ENCODE data around the gene ATP6AP2. TPM values are rescaled to one million over a fixed set of nuclear protein-coding genes. Genes with fewer than 3 reads are reported as not detected.

ATP6AP2 gene
- total and polyA plus RNA-seq, 2 of the 4 experiments (the other 2 are of a cell fraction), result 76.2 to 175 TPM

DNA sequence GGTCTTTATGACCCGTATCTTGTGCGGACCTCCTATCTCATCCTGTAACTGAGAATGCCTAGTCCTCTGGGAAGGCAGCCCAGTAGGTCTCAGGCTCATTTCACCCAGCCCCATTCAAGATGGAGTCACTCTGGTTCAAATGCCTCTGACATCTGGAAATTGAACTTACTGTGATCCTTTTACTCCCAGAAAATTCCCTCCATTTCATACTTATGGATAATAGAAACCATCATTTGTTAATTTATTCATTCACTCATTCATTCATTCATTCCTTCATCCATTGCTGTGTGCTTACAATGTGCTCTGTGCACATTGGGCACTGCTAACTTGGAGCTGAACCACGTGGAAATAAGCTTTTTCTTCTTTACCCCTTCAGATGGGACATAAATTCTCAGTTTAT, 9.2 kb upstream of the ATP6AP2 start:
- Histone ChIP-seq H3K79me1 (ENCODE audit: low read depth in 1 of 2, low read length in 2 of 2) (no peaks in the 10 kb centered on the region), H3K4me3 (ENCODE audit: insufficient read depth, low read depth, low read length) (no peak overlapping the region), H3K18ac (ENCODE audit: low read depth, low read length) (no peak overlapping the region), H4K8ac (ENCODE audit: low read depth in 2 of 2, low read length in 2 of 2) (no peak overlapping the region), H4K20me1 (ENCODE audit: insufficient read depth, low read length) (no peaks in the 10 kb centered on the region), H4K91ac (ENCODE audit: insufficient read depth, low read depth, low read length) (no peak overlapping the region), H3K36me3 (ENCODE audit: control insufficient read depth, insufficient read depth, low read length) (no peaks in the 10 kb centered on the region), H2BK15ac (ENCODE audit: low read depth, low read length) (no peak overlapping the region), H3K9ac (ENCODE audit: low read depth, low read length) (no peak overlapping the region), H3K4me1 (ENCODE audit: control insufficient read depth, insufficient read depth, low read length) (no peaks in the 10 kb centered on the region), H3K9me1 (ENCODE audit: insufficient read depth, low read length) (no peaks in the 10 kb centered on the region), H3K27ac (ENCODE audit: insufficient read depth, low read length) (no peak overlapping the region), H3K56ac (ENCODE audit: extremely low read depth, insufficient read depth, low read length) (no peak overlapping the region), H2BK20ac (ENCODE audit: low read depth, low read length) (no peak overlapping the region), H3K9me3 (ENCODE audit: control insufficient read depth, insufficient read depth, low read length) (no peaks in the 10 kb centered on the region), H3K4ac (ENCODE audit: low read depth, low read length) (no peak overlapping the region), H3K14ac (replicated peaks; ENCODE audit: low read depth, low read length) (no peak overlapping the region), H3K23ac (ENCODE audit: low read depth, low read length) (no peak overlapping the region), H2AK9ac (replicated peaks; ENCODE audit: low read depth, low read length, poor library complexity) (no peak overlapping the region), H2BK5ac (ENCODE audit: low read depth, low read length, poor library complexity, severe bottlenecking) (no peak overlapping the region), H2BK120ac (ENCODE audit: low read depth, low read length) (no peak overlapping the region), H3K4me2 (ENCODE audit: low read depth, low read length) (no peak overlapping the region), H2AFZ (replicated peaks; ENCODE audit: low read length, poor library complexity) (no peak overlapping the region), H4K5ac (ENCODE audit: low read depth, low read length) (no peak overlapping the region), H2AK5ac (ENCODE audit: low read depth, low read length) (no peak overlapping the region), H3K27me3 (ENCODE audit: control insufficient read depth, insufficient read depth, low read length) (peaks cover 17% of the 10 kb centered on the region)
- ATAC-seq (ENCODE audit: low read depth) (no peak), DNase-seq (no peak)
- POLR2A ChIA-PET (ENCODE audit: unreplicated experiment), result no interaction called here
- CTCF ChIA-PET, result no interaction called here
- WGBS, 2 experiments (ENCODE audit: extremely low coverage in 2 of 2, insufficient read length in 1 of 2), result 80% methylated on average over 1 of the region's 3 CpGs; no CpG with 5 or more reads in 1 of the 2 experiments
- in situ Hi-C loops (cut with MboI; ENCODE audit: low sequenced_read_pairs) (no loop called here), intact Hi-C loops (cut with micrococcal nuclease) (no loop called here), dilution Hi-C loops (cut with HindIII; ENCODE audit: low sequenced_read_pairs, unreplicated experiment) (no loop called here)
- TF ChIP-seq CEBPB (IDR thresholded peaks at IDR 0.05; ENCODE audit: low read depth, low read length) (no peak), RCOR1 (IDR thresholded peaks at IDR 0.05; ENCODE audit: insufficient replicate concordance, low read length) (no peak), FOS (IDR thresholded peaks at IDR 0.05; ENCODE audit: low read depth, low read length) (no peak), SMC3 (IDR thresholded peaks at IDR 0.05; ENCODE audit: low read depth, low read length) (no peak)
- TF ChIP-seq, protein P1, sequence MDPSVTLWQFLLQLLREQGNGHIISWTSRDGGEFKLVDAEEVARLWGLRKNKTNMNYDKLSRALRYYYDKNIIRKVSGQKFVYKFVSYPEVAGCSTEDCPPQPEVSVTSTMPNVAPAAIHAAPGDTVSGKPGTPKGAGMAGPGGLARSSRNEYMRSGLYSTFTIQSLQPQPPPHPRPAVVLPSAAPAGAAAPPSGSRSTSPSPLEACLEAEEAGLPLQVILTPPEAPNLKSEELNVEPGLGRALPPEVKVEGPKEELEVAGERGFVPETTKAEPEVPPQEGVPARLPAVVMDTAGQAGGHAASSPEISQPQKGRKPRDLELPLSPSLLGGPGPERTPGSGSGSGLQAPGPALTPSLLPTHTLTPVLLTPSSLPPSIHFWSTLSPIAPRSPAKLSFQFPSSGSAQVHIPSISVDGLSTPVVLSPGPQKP (IDR thresholded peaks at IDR 0.05; ENCODE audit: borderline replicate concordance, low read depth, low read length), result no peak
- no TSS peak for BruUV-seq (replicated peaks)

All from IMR-90 (cell line).